Fibroblast of lung (primary cell): ENCODE measurements around the gene PGM2L1. TPM values are rescaled to one million over a fixed set of nuclear protein-coding genes. Genes with fewer than 3 reads are reported as not detected.
A peak's percentile ranks its signal among the peaks of the same experiment; 100 is the strongest.

Experiments used
- DNase-seq, 2 donors: peaks; one replicate each; pipeline versions ENCODE4 v3.0.0 to v3.0.0-alpha.2; 2010; ENCODE audit warnings: low read depth in 2 of 2
- H2AFZ ChIP-seq: 2 replicates; pipeline ENCODE4 v1.5.1; 2012; ENCODE audit warnings: low read length, control low read depth, inconsistent platforms
- H3K27ac ChIP-seq: 2 replicates; pipeline ENCODE4 v1.5.1; 2011; ENCODE audit warnings: low read length, control low read depth; ENCODE audit not compliant: insufficient read depth
- H3K27me3 ChIP-seq: 2 replicates; pipeline ENCODE4 v1.5.1; 2011; ENCODE audit warnings: mild to moderate bottlenecking, low read length; ENCODE audit not compliant: control insufficient read depth, insufficient read depth
- H3K36me3 ChIP-seq: 2 replicates; pipeline ENCODE4 v1.5.1; 2011; ENCODE audit warnings: low read length; ENCODE audit not compliant: control insufficient read depth, insufficient read depth
- H3K4me1 ChIP-seq: 2 replicates; pipeline ENCODE4 v1.5.1; 2011; ENCODE audit warnings: low read length; ENCODE audit not compliant: control insufficient read depth, insufficient read depth; ENCODE audit errors: extremely low read depth
- H3K4me2 ChIP-seq: 2 replicates; pipeline ENCODE4 v1.5.1; 2011; ENCODE audit warnings: low read length, control low read depth; ENCODE audit not compliant: insufficient read depth; ENCODE audit errors: extremely low read depth
- H3K4me3 ChIP-seq, 4 experiments: fragments of 200-600 bp in 1 of 4; sonication (generic) in 1 of 4; replicated peaks in 1 of 4; 2 replicates each; pipeline ENCODE4 v1.5.1; 2011 to 2016; ENCODE audit warnings: low read length in 4 of 4, low read depth in 3 of 4, mild to moderate bottlenecking in 3 of 4, control low read depth in 2 of 4, inconsistent platforms in 1 of 4, mixed read lengths in 1 of 4; ENCODE audit not compliant: insufficient read depth in 1 of 4; ENCODE audit errors: control extremely low read depth in 1 of 4
- H3K79me2 ChIP-seq: 2 replicates; pipeline ENCODE4 v1.5.1; 2012; ENCODE audit warnings: mild to moderate bottlenecking, low read length, inconsistent platforms; ENCODE audit not compliant: control insufficient read depth, insufficient read depth
- H3K9ac ChIP-seq: 2 replicates; pipeline ENCODE4 v1.5.1; 2011; ENCODE audit warnings: mild to moderate bottlenecking, low read length, control low read depth; ENCODE audit not compliant: insufficient read depth
- H3K9me3 ChIP-seq: 2 replicates; pipeline ENCODE4 v1.5.1; 2012; ENCODE audit warnings: low read depth, low read length; ENCODE audit not compliant: control insufficient read depth, insufficient read depth
- H4K20me1 ChIP-seq: 2 replicates; pipeline ENCODE4 v1.5.1; 2011; ENCODE audit warnings: low read length; ENCODE audit not compliant: control insufficient read depth, insufficient read depth; ENCODE audit errors: extremely low read depth
- EZH2 ChIP-seq: IDR thresholded peaks from 2 replicates; pipeline ENCODE4 v1.5.1; 2012; ENCODE audit warnings: low read length, control low read depth, mild to moderate bottlenecking; ENCODE audit errors: missing control alignments
- polyA plus RNA-seq, 2 donors: library from polyadenylated mRNA; depleted of rRNA in 1 of 2; stranded (reverse) in 1 of 2; unstranded in 1 of 2; fragments of >200 nt; gene quantifications; 2 replicates each; pipeline ENCODE4 v1.2.1, GENCODE V29; 2011 to 2012; ENCODE audit warnings: missing spikeins in 1 of 2
- total RNA-seq: library from RNA; depleted of rRNA; stranded (reverse); fragments of >200 nt; gene quantifications from 2 replicates; pipeline ENCODE4 v1.2.1, GENCODE V29; 2014
- TF ChIP-seq, protein P1 (sequence below), 2 donors: IDR thresholded peaks in 1 of 2; conservative IDR thresholded peaks in 1 of 2; 1 replicate in 1 of 2; 2 replicates in 1 of 2; pipeline ENCODE4 v1.5.1; 2011 to 2012; ENCODE audit warnings: low read length in 2 of 2, control low read depth in 1 of 2, inconsistent platforms in 1 of 2, low read depth in 1 of 2, mild to moderate bottlenecking in 1 of 2

PGM2L1 gene
- total and polyA plus RNA-seq, 2 donors (not counting 1 experiment from before 2014, with no cell fraction given) = 1.4 to 4.1 TPM

DNA sequence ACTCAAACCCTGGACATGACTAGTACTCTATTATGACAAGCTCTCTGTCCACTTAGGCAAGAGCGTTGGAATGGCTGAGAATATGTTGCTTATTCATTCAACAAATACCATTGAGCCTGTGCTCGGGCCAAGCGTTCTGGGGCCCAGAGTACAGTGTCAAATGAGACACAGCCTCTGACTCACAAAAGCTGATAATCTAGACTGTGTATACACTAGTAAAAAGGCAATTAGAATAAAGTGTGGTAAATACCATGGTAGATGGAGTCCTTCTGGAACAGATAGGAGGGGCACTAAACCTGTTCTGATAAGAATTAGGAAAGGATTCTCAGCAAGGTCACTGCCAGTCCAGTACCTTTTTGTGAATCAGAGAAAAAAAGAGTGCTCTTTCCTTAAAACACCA lies 44.4 kb upstream of the PGM2L1 start:
- no peaks in the 10 kb centered on the region for H4K20me1 ChIP-seq
- H3K27me3 ChIP-seq = no peaks in the 10 kb centered on the region
- peak in 1 of 2 donors; percentile 65 for DNase-seq
- H3K4me2 ChIP-seq = no peak overlapping the region
- H3K36me3 ChIP-seq = no peaks in the 10 kb centered on the region
- no peak overlapping the region for H2AFZ ChIP-seq
- H3K4me1 ChIP-seq = no peaks in the 10 kb centered on the region
- TF ChIP-seq, protein P1, sequence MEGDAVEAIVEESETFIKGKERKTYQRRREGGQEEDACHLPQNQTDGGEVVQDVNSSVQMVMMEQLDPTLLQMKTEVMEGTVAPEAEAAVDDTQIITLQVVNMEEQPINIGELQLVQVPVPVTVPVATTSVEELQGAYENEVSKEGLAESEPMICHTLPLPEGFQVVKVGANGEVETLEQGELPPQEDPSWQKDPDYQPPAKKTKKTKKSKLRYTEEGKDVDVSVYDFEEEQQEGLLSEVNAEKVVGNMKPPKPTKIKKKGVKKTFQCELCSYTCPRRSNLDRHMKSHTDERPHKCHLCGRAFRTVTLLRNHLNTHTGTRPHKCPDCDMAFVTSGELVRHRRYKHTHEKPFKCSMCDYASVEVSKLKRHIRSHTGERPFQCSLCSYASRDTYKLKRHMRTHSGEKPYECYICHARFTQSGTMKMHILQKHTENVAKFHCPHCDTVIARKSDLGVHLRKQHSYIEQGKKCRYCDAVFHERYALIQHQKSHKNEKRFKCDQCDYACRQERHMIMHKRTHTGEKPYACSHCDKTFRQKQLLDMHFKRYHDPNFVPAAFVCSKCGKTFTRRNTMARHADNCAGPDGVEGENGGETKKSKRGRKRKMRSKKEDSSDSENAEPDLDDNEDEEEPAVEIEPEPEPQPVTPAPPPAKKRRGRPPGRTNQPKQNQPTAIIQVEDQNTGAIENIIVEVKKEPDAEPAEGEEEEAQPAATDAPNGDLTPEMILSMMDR (conservative IDR thresholded peaks at IDR 0.05 in 1 of 2, IDR thresholded peaks at IDR 0.05 in 1 of 2; ENCODE audit: low read depth in 1 of 2, low read length in 2 of 2) = no peak
- no peak for TF ChIP-seq EZH2
- H3K27ac ChIP-seq = no peak overlapping the region
- H3K79me2 ChIP-seq = no peaks in the 10 kb centered on the region
- H3K4me3 ChIP-seq = no peak overlapping the region
- no peaks in the 10 kb centered on the region for H3K9me3 ChIP-seq
- no peak overlapping the region for H3K9ac ChIP-seq

DNA sequence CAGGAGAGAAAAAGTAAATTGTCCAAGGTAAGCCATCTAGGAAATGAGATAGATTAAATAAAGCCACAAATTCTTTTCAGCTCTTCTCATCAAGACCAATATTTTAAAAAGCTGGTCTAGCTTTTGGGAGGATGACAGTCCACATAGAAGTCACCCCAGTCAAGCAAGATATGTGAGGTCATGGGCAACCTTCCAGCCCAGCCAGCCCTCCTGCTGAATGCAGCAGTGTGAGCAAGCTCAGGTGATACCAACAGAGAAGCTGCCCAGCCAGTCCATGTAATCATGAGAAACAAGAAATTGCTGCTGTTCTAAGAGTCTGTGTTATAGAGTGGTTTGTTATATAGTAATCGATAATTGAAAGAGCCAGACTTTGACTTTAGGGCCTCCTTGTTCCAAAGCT lies 40.4 kb upstream of the PGM2L1 start:
- DNase-seq = no peak
- no peak overlapping the region for H2AFZ ChIP-seq
- no peaks in the 10 kb centered on the region for H3K27me3 ChIP-seq
- no peak overlapping the region for H3K4me2 ChIP-seq
- H3K9ac ChIP-seq = no peak overlapping the region
- H3K27ac ChIP-seq = no peak overlapping the region
- TF ChIP-seq, protein P1 (conservative IDR thresholded peaks at IDR 0.05 in 1 of 2, IDR thresholded peaks at IDR 0.05 in 1 of 2; ENCODE audit: low read depth in 1 of 2, low read length in 2 of 2) = no peak
- TF ChIP-seq EZH2 = no peak
- H3K36me3 ChIP-seq = no peaks in the 10 kb centered on the region
- no peaks in the 10 kb centered on the region for H3K4me1 ChIP-seq
- no peaks in the 10 kb centered on the region for H4K20me1 ChIP-seq
- H3K9me3 ChIP-seq = no peaks in the 10 kb centered on the region
- H3K4me3 ChIP-seq = no peak overlapping the region
- no peaks in the 10 kb centered on the region for H3K79me2 ChIP-seq

DNA sequence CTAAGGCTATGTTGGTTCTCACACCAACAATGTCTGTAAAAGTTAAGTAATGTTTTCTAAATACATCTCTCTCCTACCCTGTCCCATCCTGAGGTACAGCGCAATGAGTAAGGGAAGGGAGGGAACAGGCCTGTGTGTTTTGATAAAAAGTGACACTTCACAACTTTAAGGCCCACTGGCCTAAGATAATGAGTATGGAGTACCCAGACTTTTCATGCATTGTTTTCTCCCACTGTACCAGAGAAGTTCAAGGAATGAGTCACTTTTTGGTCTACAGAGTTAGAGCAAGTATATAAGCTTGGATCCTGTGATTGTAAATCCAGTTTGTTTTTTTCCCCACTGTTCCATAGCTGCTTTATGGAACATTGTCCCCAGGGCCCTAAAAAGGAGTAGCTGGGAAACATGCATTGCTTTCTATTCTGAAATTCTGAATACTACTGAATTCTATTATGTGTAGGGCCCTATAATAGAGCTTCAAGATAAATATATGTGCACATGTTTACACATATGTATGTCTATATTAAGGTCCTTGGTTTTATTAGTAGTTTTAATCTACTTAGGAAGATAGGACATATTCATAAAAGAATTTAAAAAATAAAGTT lies 39.3 kb upstream of the PGM2L1 start:
- no peaks in the 10 kb centered on the region for H3K36me3 ChIP-seq
- TF ChIP-seq, protein P1 (conservative IDR thresholded peaks at IDR 0.05 in 1 of 2, IDR thresholded peaks at IDR 0.05 in 1 of 2; ENCODE audit: low read depth in 1 of 2, low read length in 2 of 2) = no peak
- no peak for TF ChIP-seq EZH2
- no peaks in the 10 kb centered on the region for H3K79me2 ChIP-seq
- no peaks in the 10 kb centered on the region for H3K27me3 ChIP-seq
- no peaks in the 10 kb centered on the region for H3K4me1 ChIP-seq
- DNase-seq = peak in 1 of 2 donors; percentile 53
- no peaks in the 10 kb centered on the region for H4K20me1 ChIP-seq
- H3K9me3 ChIP-seq = no peaks in the 10 kb centered on the region
- H3K4me3 ChIP-seq = no peak overlapping the region
- no peak overlapping the region for H2AFZ ChIP-seq
- H3K9ac ChIP-seq = no peak overlapping the region
- no peak overlapping the region for H3K27ac ChIP-seq
- no peak overlapping the region for H3K4me2 ChIP-seq
